HCT116 (cell line): ENCODE data around the gene RAC2. TPM values are rescaled to one million over a fixed set of nuclear protein-coding genes. Genes with fewer than 3 reads are reported as not detected.

ENCODE experiments used
- ATAC-seq: fragments of 200-7000 bp; cut with Tn5 transposase; 2 replicates; pipeline ENCODE4 v1.9.1; 2020; ENCODE audit warnings: mild to moderate bottlenecking, moderate library complexity
- BruUV-seq: library from RNA; stranded (reverse); fragments of 400-500 nt; replicated peaks from 2 replicates; lab custom pipeline; 2021; lab: Mats Ljungman, UMichigan
- CTCF ChIA-PET: fragments of 300-600 bp; sonication (Branson Sonifier 250); formaldehyde crosslinking; loops from one replicate; lab custom pipeline; 2021; ENCODE audit warnings: antibody characterized with exemption; lab: Charles Lee
- POLR2A ChIA-PET: fragments of 300-600, 350-600 bp; sonication (Branson Sonifier 250); formaldehyde crosslinking; loops from one replicate; lab custom pipeline; 2021; ENCODE audit warnings: antibody characterized with exemption; lab: Charles Lee
- RAD21 ChIA-PET, 2 experiments: fragments of 300-600 bp; sonication (Branson Sonifier 250); formaldehyde crosslinking; loops; one replicate each; lab custom pipeline; 2023; ENCODE audit warnings: low total read pairs in 2 of 2; ENCODE audit not compliant: uncharacterized antibody in 2 of 2, unreplicated experiment in 2 of 2, low non-redundant PET in 1 of 2; lab: Charles Lee
- DNase-seq: peaks from one replicate; pipeline ENCODE4 v3.0.0-alpha.2; 2010; ENCODE audit warnings: low read depth, low spot score
- H2AFZ ChIP-seq: fragments of 200-600 bp; shearing (Covaris generic), sonication (generic); 2 replicates; pipeline ENCODE4 v1.6.1; 2017; ENCODE audit warnings: low read depth, mixed run types, mixed read lengths, antibody characterized with exemption, low read length; ENCODE audit not compliant: poor library complexity, severe bottlenecking
- H3K27ac ChIP-seq: 2 replicates; pipeline ENCODE4 v1.5.1; 2012; ENCODE audit warnings: low read depth, low read length
- H3K27me3 ChIP-seq: fragments of 200-600 bp; sonication (generic); 2 replicates; pipeline ENCODE4 v1.6.1; 2016; ENCODE audit warnings: mixed run types, low read length, mixed read lengths; ENCODE audit not compliant: insufficient read depth
- H3K36me3 ChIP-seq, 2 experiments: fragments of 200-500 bp in 1 of 2; fragments of 200-600 bp in 1 of 2; sonication (Bioruptor generic) in 1 of 2; sonication (generic) in 1 of 2; 2 replicates each; pipeline versions ENCODE4 v1.5.1 to v1.6.1; 2014 to 2016; ENCODE audit warnings: low read length in 2 of 2, inconsistent platforms in 1 of 2, mixed read lengths in 1 of 2, mixed run types in 1 of 2; ENCODE audit not compliant: insufficient read depth in 2 of 2, control insufficient read depth in 1 of 2
- H3K4me1 ChIP-seq, 2 experiments: fragments of 200-600 bp in 1 of 2; sonication (generic) in 1 of 2; 2 replicates each; pipeline versions ENCODE4 v1.5.1 to v1.6.1; 2012 to 2017; ENCODE audit warnings: low read length in 2 of 2, inconsistent platforms in 1 of 2, mild to moderate bottlenecking in 1 of 2, mixed read lengths in 1 of 2, mixed run types in 1 of 2, moderate library complexity in 1 of 2; ENCODE audit not compliant: insufficient read depth in 2 of 2, control insufficient read depth in 1 of 2
- H3K4me2 ChIP-seq: fragments of 200-600 bp; sonication (generic); 2 replicates; pipeline ENCODE4 v1.6.1; 2017; ENCODE audit warnings: mixed run types, low read length, mixed read lengths
- H3K4me3 ChIP-seq, 2 experiments: fragments of 200-600 bp in 1 of 2; sonication (generic) in 1 of 2; replicated peaks in 1 of 2; 2 replicates each; pipeline ENCODE4 v1.5.1; 2011 to 2016; ENCODE audit warnings: low read length in 2 of 2, control low read depth in 1 of 2, low read depth in 1 of 2, mild to moderate bottlenecking in 1 of 2, mixed read lengths in 1 of 2, mixed run types in 1 of 2
- H3K79me2 ChIP-seq: fragments of 200-600 bp; sonication (generic); 2 replicates; pipeline ENCODE4 v1.6.1; 2017; ENCODE audit warnings: mild to moderate bottlenecking, mixed run types, low read length, moderate library complexity, mixed read lengths; ENCODE audit not compliant: insufficient read depth
- H3K9ac ChIP-seq: fragments of 200-600 bp; sonication (generic); 2 replicates; pipeline ENCODE4 v1.6.1; 2016; ENCODE audit warnings: low read length, mixed read lengths
- H3K9me2 ChIP-seq: fragments of 200-600 bp; sonication (generic), shearing (Covaris generic); 2 replicates; pipeline ENCODE4 v1.6.1; 2017; ENCODE audit warnings: mixed run types, mild to moderate bottlenecking, moderate library complexity; ENCODE audit not compliant: insufficient read depth
- H3K9me3 ChIP-seq, 2 experiments: fragments of 200-500 bp in 1 of 2; fragments of 200-600 bp in 1 of 2; sonication (Bioruptor generic) in 1 of 2; sonication (generic) in 1 of 2; 2 replicates each; pipeline ENCODE4 v1.6.1; 2014 to 2017; ENCODE audit warnings: low read length in 2 of 2, mixed read lengths in 2 of 2, inconsistent platforms in 1 of 2, low read depth in 1 of 2, mild to moderate bottlenecking in 1 of 2, mixed run types in 1 of 2, moderate library complexity in 1 of 2; ENCODE audit not compliant: control insufficient read depth in 1 of 2, insufficient read depth in 1 of 2
- H4K20me1 ChIP-seq: fragments of 200-600 bp; sonication (generic), shearing (Covaris generic); 2 replicates; pipeline ENCODE4 v1.6.1; 2017; ENCODE audit warnings: mixed run types, mild to moderate bottlenecking, moderate library complexity; ENCODE audit not compliant: insufficient read depth
- CBX3 ChIP-seq: IDR thresholded peaks from 2 replicates; pipeline ENCODE4 v1.6.1; 2012; ENCODE audit warnings: low read depth
- CEBPB ChIP-seq: IDR thresholded peaks from 2 replicates; pipeline ENCODE4 v1.6.1; 2012; ENCODE audit warnings: low read depth
- ELF1 ChIP-seq: IDR thresholded peaks from 2 replicates; pipeline ENCODE4 v1.6.1; 2012; ENCODE audit warnings: low read depth, borderline replicate concordance
- EZH2 ChIP-seq: fragments of 200-600 bp; sonication (generic); IDR thresholded peaks from 2 replicates; pipeline ENCODE4 v1.6.1; 2017; ENCODE audit warnings: antibody characterized with exemption, mixed run types
- EZH2phosphoT487 ChIP-seq: fragments of 200-600 bp; IDR thresholded peaks from 2 replicates; pipeline ENCODE4 v1.6.1; 2018; ENCODE audit warnings: antibody characterized with exemption, borderline replicate concordance
- FOSL1 ChIP-seq: IDR thresholded peaks from 2 replicates; pipeline ENCODE4 v1.6.1; 2012; ENCODE audit warnings: low read depth
- JUND ChIP-seq: IDR thresholded peaks from 2 replicates; pipeline ENCODE4 v1.6.1; 2012
- POLR2A ChIP-seq: IDR thresholded peaks from 2 replicates; pipeline ENCODE4 v1.7.0; 2011; ENCODE audit warnings: borderline replicate concordance; ENCODE audit not compliant: insufficient read depth, insufficient read length; ENCODE audit errors: extremely low read depth
- POLR2AphosphoS5 ChIP-seq: IDR thresholded peaks from 2 replicates; pipeline ENCODE4 v1.6.1; 2011; ENCODE audit warnings: mild to moderate bottlenecking, low read depth, low read length, moderate library complexity
- SIN3A ChIP-seq: IDR thresholded peaks from 2 replicates; pipeline ENCODE4 v1.6.1; 2012; ENCODE audit warnings: low read depth
- SRF ChIP-seq: IDR thresholded peaks from 2 replicates; pipeline ENCODE4 v1.6.1; 2012; ENCODE audit warnings: low read depth
- TCF7L2 ChIP-seq: IDR thresholded peaks from 2 replicates; pipeline ENCODE4 v1.7.0; 2011; ENCODE audit warnings: borderline replicate concordance, inconsistent platforms; ENCODE audit not compliant: insufficient read depth, insufficient read length; ENCODE audit errors: extremely low read depth
- YY1 ChIP-seq: IDR thresholded peaks from 2 replicates; pipeline ENCODE4 v1.6.1; 2011; ENCODE audit warnings: low read length, low read depth, moderate library complexity, mild to moderate bottlenecking; ENCODE audit not compliant: insufficient replicate concordance; ENCODE audit errors: extremely low read depth
- ZFX ChIP-seq: fragments of 450-650 bp; IDR thresholded peaks from 2 replicates; pipeline ENCODE4 v1.6.1; 2017
- intact Hi-C: fragments of 100-400 bp; cut with micrococcal nuclease; formaldehyde crosslinking; loops from 2 replicates; pipeline ENCODE4 v1.10.0; 2022
- total RNA-seq: library from RNA; stranded (reverse); gene quantifications from one replicate; pipeline ENCODE4 v1.2.1, GENCODE V29; 2021; ENCODE audit not compliant: unreplicated experiment
- TF ChIP-seq, protein P1 (sequence below): IDR thresholded peaks from 2 replicates; pipeline ENCODE4 v1.6.1; 2012
- TF ChIP-seq, protein P2 (sequence below): IDR thresholded peaks from 2 replicates; pipeline ENCODE4 v1.6.1; 2011; ENCODE audit warnings: mild to moderate bottlenecking, low read length, moderate library complexity; ENCODE audit not compliant: insufficient replicate concordance; ENCODE audit errors: extremely low read depth
- TF ChIP-seq, protein P3 (sequence below): IDR thresholded peaks from 2 replicates; pipeline ENCODE4 v1.6.1; 2012; ENCODE audit warnings: low read depth
- TF ChIP-seq, protein P4 (sequence below), 3 experiments: fragments of 200-600 bp in 1 of 3; sonication (generic) in 1 of 3; IDR thresholded peaks in 2 of 3; conservative IDR thresholded peaks in 1 of 3; 2 replicates each; pipeline ENCODE4 v1.5.1; 2012 to 2017; ENCODE audit warnings: low read depth in 2 of 3, low read length in 2 of 3, antibody characterized with exemption in 1 of 3, borderline replicate concordance in 1 of 3, control low read depth in 1 of 3, mild to moderate bottlenecking in 1 of 3, mixed read lengths in 1 of 3, mixed run types in 1 of 3, moderate library complexity in 1 of 3; ENCODE audit not compliant: insufficient read depth in 1 of 3
- TF ChIP-seq, protein P5 (sequence below): IDR thresholded peaks from 2 replicates; pipeline ENCODE4 v1.6.1; 2012

The RAC2 gene
- total RNA-seq, 1 experiment from 2014 or later = 62.0 TPM

DNA sequence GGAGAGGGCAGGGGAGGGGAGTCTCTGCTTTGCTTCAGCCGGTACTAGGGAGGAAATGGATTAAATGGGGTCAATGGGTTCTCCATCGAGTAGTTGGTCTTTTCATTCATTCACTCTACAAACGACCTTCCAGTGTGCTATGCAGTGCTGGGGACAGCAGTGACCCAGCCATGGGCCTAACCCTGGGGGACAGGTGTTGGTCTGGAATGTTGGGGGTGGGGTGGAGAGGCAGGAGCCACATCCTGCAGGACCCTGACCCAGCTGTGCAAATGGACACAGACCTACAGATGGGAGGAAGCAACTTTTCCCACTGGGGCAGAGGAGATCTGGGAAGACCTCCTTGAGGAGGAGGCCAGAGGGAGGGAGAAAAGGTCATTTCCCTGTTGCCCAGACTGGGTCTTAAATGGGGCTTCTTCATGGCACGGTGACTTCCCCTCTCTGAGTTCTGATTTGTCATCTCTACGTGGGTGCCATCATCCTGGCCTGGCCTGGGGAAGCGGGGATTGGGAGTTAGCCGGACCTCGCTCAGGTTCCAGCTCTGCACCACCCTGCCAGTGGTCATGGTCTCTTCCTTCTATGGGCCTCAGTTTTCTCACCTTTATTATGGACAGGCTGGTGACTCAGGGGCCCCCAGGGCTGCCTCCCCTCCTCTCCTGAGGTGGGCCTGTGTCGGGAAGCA is 40.2 kb upstream of the RAC2 start:
- Histone ChIP-seq H3K79me2 (no peaks in the 10 kb centered on the region), H2AFZ (no peak overlapping the region), H3K27me3 (no peaks in the 10 kb centered on the region), H3K9me2 (no peaks in the 10 kb centered on the region), H3K27ac (no peak overlapping the region; the same call in 1 of the 2 replicates), H3K4me2 (no peak overlapping the region), H3K9ac (no peak overlapping the region), H4K20me1 (no peaks in the 10 kb centered on the region), H3K4me1 (peaks cover 10 to 24% of the 10 kb centered on the region in 2 experiments), H3K9me3 (peaks cover 0 to 5% of the 10 kb centered on the region in 2 experiments; a peak in 1 of 4 replicates), H3K4me3 (no peak overlapping the region), H3K36me3 (no peaks in the 10 kb centered on the region)
- TF ChIP-seq POLR2AphosphoS5 (no peak), FOSL1 (no peak), POLR2A (no peak), CBX3 (no peak), JUND (no peak), ZFX (no peak), EZH2 (no peak), YY1 (no peak), CEBPB (no peak), TCF7L2 (no peak), ELF1 (no peak), SIN3A (no peak), SRF (no peak), EZH2phosphoT487 (no peak)
- TF ChIP-seq, protein P1, sequence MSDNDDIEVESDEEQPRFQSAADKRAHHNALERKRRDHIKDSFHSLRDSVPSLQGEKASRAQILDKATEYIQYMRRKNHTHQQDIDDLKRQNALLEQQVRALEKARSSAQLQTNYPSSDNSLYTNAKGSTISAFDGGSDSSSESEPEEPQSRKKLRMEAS = no peak
- TF ChIP-seq, protein P2, sequence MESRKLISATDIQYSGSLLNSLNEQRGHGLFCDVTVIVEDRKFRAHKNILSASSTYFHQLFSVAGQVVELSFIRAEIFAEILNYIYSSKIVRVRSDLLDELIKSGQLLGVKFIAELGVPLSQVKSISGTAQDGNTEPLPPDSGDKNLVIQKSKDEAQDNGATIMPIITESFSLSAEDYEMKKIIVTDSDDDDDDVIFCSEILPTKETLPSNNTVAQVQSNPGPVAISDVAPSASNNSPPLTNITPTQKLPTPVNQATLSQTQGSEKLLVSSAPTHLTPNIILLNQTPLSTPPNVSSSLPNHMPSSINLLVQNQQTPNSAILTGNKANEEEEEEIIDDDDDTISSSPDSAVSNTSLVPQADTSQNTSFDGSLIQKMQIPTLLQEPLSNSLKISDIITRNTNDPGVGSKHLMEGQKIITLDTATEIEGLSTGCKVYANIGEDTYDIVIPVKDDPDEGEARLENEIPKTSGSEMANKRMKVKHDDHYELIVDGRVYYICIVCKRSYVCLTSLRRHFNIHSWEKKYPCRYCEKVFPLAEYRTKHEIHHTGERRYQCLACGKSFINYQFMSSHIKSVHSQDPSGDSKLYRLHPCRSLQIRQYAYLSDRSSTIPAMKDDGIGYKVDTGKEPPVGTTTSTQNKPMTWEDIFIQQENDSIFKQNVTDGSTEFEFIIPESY = no peak
- TF ChIP-seq, protein P3, sequence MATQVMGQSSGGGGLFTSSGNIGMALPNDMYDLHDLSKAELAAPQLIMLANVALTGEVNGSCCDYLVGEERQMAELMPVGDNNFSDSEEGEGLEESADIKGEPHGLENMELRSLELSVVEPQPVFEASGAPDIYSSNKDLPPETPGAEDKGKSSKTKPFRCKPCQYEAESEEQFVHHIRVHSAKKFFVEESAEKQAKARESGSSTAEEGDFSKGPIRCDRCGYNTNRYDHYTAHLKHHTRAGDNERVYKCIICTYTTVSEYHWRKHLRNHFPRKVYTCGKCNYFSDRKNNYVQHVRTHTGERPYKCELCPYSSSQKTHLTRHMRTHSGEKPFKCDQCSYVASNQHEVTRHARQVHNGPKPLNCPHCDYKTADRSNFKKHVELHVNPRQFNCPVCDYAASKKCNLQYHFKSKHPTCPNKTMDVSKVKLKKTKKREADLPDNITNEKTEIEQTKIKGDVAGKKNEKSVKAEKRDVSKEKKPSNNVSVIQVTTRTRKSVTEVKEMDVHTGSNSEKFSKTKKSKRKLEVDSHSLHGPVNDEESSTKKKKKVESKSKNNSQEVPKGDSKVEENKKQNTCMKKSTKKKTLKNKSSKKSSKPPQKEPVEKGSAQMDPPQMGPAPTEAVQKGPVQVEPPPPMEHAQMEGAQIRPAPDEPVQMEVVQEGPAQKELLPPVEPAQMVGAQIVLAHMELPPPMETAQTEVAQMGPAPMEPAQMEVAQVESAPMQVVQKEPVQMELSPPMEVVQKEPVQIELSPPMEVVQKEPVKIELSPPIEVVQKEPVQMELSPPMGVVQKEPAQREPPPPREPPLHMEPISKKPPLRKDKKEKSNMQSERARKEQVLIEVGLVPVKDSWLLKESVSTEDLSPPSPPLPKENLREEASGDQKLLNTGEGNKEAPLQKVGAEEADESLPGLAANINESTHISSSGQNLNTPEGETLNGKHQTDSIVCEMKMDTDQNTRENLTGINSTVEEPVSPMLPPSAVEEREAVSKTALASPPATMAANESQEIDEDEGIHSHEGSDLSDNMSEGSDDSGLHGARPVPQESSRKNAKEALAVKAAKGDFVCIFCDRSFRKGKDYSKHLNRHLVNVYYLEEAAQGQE = no peak
- TF ChIP-seq, protein P4, sequence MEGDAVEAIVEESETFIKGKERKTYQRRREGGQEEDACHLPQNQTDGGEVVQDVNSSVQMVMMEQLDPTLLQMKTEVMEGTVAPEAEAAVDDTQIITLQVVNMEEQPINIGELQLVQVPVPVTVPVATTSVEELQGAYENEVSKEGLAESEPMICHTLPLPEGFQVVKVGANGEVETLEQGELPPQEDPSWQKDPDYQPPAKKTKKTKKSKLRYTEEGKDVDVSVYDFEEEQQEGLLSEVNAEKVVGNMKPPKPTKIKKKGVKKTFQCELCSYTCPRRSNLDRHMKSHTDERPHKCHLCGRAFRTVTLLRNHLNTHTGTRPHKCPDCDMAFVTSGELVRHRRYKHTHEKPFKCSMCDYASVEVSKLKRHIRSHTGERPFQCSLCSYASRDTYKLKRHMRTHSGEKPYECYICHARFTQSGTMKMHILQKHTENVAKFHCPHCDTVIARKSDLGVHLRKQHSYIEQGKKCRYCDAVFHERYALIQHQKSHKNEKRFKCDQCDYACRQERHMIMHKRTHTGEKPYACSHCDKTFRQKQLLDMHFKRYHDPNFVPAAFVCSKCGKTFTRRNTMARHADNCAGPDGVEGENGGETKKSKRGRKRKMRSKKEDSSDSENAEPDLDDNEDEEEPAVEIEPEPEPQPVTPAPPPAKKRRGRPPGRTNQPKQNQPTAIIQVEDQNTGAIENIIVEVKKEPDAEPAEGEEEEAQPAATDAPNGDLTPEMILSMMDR (IDR thresholded peaks at IDR 0.05 in 2 of 3, conservative IDR thresholded peaks at IDR 0.05 in 1 of 3; ENCODE audit: borderline replicate concordance in 1 of 3, insufficient read depth in 1 of 3, low read depth in 2 of 3, low read length in 2 of 3) = no peak
- TF ChIP-seq, protein P5, sequence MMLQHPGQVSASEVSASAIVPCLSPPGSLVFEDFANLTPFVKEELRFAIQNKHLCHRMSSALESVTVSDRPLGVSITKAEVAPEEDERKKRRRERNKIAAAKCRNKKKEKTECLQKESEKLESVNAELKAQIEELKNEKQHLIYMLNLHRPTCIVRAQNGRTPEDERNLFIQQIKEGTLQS = no peak
- no TSS peak for BruUV-seq
- RAD21 ChIA-PET = no interaction called here
- POLR2A ChIA-PET = interaction anchor here (0.7 kb wide), 1 partner anchor 169 kb away, joined by 6 read pairs; no protein-coding TSS in a partner anchor
- intact Hi-C loops = no loop called here
- CTCF ChIA-PET = no interaction called here
- no peak for ATAC-seq
- no peak for DNase-seq
